Measurements from ENCODE around the gene MESP1.

The MESP1 gene

DNA sequence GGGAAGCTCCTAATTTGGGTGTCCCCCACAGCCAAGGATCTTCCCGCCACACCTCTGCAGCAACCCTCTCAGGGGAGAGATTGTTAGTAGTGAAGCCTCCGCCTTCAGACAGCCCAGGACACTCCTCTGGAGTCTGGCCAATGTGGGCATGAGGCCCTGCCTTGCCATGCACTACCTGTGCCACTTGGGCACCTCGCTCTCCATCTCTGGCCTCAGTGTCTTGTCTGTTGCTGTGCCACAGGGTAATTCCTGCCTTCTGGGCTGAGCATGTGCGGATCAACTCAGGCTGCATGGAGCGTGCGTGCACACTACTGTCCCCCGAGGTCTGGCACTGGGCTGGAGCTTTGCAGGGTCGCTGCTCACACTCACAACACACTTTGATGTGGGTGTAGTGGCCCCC is 7.9 kb upstream of the MESP1 start:
- no peak for DNase-seq (ENCODE audit: low read depth in 2 of 2)

DNA sequence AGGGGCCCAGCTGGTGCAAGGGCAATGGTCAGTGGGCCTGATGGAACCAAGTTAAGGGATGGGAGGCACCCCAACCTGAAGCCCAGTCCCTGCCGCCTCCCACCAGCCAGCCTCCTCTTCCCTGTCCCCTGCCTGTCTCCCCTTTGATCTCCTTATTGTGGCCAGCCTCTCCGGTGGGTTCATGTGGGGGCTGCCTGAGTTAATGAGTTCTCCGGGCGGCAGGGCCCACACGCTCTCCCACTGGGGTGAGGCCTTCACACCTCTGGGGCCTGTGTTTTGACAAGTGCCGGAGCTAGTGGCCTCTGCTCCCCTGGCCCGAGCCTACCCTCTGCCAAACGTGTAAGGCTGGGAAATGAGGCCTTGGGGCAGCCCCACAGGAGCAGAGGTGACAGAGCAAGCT is 7.2 kb upstream of the MESP1 start:
- no peak for DNase-seq (ENCODE audit: low read depth in 2 of 2)

DNA sequence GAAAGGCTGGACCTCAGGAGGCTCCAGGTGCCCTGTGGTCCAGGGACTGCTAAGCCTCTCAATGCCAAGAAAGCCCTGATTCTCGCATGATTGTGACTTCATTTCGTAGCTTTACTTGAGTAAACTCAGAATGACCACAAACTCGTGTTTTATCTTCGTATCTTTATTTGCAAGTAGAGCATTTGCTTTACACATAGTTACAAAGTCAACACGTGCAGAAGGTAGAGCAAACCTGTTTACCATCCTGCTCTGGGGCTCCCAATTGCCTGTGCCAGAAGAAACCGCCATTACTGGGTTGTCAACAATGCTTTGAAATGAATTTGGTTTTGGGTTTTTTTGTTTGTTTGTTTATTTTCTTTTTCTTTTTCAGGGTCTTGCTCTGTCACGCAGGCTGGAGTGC is 5.8 kb upstream of the MESP1 start:
- DNase-seq (ENCODE audit: low read depth in 2 of 2), result no peak

DNA sequence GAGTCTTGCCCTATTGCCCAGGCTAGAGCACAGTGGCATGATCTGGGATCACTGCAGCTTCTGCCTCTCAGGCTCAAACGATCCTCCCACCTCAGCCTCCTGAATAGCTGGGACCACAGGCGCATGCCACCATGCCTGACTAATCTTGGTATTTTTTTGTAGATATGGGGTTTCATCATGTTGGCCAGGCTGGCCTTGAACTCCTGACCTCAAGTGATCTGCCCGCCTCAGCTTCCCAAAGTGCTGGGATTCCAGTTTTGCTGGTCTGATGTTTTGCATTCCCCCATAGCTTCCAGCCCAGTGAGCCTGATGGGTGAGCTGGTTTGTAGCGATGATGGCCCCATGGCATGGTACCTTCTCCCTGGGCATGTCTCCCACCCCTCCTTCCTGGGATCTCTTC is 4.7 kb upstream of the MESP1 start:
- DNase-seq (ENCODE audit: low read depth in 2 of 2), result no peak

DNA sequence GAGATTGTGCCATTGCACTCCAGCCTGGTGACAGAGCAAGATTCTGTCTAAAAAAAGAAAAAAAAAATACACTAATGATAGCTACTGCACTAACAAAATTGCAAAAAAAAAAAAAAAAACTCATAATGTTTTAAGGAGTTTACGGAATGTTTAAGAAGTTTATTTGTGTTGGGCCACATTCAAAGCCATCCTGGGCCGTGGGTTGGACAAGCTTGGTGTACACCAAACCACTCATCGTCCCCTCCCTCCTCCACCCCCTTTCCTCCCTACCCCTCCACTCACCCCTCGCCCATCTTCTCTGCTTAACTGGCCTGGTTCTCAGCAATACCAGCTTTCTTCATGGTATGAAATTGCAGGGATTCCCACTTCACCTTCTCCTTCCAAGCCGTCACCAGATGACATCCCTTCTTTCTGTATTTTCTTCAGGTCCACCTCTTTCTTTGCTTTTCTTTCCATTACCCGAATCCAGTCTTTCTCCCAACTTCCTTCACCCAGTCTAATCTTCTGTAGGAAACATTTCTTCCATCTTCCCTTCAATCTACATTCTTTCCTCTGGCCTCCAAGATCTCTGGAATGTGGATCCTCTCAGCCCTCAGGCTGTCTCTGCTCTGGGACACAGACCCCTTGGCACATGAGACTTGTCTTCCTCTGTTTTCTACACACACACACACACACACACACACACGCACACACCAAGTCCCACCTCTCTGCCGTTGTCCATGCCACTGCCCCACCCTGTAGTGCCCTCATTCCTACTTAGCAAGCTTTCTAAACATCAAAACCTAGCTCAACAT is 3.5 kb upstream of the MESP1 start:
- no peak for DNase-seq (ENCODE audit: low read depth in 2 of 2)

DNA sequence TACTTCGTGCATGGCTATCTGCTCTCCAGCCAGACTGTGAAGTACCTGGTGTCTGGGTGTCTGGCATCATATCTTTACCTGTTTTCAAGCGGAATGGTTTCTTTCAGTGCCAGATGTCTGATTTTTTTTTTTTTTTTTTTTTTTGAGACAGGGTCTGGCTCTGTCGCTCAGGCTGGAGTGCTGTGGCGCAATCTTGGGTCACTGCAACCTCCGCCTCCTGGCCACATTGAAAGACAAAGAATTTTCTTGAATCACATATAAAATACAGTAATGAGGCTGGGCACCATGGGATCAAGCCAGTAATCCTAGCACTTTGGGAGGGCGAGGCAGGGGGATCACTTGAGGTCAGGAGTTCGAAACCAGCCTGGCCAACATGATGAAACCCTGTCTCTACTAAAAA is 2.8 kb upstream of the MESP1 start:
- no peak for DNase-seq (ENCODE audit: low read depth in 2 of 2)

DNA sequence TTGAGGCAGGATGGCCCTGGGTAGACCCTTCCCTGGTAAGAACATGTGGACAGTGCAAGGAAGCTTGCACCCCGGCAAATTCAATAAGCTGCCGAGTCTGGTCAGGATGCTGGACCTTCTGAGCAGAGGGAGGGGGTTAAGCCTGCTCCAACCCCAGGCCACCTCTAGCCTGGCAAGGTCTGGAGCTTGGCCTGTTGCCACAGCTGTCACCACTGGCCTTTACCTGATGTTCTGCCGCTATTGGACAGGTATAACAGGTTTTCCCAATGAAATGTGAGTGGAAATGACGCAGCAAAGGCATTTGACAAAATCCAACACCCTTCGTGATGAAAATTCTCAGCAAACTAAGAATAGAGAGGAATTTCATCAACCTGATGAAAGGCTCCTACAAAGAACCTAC is 699 bp upstream of the MESP1 start:
- no peak for DNase-seq (ENCODE audit: low read depth in 2 of 2)

DNA sequence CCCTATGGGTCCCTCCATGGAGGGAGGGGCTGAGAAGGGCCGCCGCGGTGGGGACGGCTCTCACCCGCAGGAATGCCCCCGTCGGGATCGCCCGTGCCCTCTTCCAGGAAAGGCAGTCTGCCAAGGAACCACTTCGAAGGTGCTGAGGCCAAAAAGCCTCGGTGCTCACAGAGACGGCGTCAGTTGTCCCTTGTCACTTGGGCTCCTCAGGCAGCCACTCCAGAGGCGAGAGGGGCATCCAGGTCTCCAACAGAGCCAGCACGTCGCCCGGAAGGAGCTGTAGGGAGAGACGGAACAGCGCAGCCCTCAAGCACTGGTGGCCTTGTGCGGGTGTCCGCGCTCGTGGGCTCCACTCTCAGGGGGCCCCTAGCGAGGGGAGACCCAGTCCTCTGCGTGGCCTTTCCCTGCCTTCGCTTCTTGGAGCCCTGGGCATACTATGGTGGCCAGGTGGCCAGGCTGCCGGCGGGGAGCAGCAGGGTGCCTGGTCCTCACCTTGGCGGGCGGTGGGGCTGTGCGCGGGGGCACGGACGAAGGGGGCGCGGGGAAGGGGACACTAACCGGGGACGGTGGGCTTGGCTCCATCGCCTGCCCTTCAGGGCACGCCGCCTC is 994 bp downstream of the MESP1 start:
- DNase-seq (ENCODE audit: low read depth in 2 of 2), result no peak

DNA sequence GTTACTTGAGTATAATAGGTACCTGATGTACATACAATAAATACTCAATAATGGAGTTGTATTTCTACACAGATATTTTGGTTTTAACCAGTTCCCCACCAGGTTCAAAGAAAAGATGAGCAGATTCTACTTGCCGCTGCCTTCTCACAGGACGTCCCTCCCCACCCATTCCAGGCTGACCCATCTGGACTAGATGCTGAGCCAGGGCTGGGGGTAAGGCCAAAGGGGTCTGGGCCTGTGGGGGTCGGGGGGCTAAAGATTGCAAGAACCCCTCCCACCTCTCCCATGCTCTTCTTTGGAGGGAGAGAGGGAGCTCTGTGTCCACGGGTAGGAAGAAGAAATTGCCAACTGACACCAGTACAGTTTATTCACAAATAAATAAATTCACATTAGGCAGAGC is 1.5 kb downstream of the MESP1 start:
- DNase-seq (ENCODE audit: low read depth in 2 of 2), result no peak

DNA sequence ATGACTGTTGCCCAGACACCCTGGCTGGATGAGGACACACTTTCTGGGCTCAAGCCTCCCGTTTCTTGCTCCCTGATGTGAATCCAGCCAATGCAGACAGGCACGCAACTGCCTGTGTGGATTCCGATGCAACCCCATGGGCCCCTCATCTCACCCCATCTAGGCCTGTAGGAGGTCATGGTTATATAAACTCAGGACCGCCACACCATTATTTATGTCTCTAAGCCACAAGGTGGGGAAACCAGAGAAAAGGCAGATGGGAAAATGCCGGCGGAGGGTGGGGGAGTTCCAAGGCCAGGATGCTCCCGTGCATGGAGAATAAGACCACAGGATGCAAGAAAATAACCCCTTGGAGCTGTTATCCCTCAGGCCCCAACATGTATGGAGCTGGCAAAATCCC is 2.0 kb downstream of the MESP1 start:
- no peak for DNase-seq (ENCODE audit: low read depth in 2 of 2)

DNA sequence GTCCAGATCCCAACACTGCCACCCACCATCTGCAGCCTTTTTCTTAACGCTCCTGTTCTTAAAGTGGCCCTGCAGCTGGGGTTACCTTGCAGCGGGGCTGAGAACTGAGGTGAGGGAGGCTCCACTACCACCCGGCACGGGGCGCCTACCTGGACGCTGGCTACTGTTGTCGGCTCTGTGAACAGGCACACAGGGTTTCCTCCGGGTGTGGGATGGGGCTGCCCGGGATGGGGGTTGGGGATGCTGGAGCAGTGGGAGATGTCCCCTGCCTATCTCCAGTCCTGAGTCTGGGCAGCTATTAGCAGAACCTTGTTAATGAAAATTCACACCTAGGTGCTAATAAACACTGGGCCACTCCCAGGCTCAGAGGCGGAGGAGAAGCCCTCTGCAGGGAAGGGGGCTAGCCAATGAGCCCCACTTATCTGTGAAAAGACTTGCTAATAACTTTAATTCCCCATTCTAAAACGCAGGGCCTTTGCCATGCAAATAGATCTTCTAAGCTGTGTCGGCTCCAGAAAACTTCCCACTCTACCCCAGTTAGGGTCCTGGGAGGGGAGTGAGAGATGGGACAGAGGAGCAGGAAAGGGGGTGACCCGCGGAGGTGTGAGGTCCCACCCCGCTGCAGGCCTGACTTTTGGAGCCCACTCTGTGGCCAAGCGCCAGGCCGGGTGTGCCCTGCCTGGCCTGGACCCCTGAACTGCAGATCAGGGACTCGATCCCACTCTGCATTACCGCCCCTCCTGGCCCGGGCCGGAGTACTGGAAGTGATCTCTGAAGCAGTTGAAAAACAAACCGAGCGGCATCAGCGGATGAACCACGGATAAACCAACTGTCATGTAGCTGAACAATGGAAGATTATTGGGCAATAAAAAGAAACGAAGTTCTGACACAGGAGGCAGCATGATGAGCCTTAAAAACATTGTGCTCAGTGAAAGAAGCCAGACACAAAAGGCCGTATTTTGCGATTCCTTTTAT is 3.1 kb downstream of the MESP1 start:
- DNase-seq (ENCODE audit: low read depth in 2 of 2), result no peak

DNA sequence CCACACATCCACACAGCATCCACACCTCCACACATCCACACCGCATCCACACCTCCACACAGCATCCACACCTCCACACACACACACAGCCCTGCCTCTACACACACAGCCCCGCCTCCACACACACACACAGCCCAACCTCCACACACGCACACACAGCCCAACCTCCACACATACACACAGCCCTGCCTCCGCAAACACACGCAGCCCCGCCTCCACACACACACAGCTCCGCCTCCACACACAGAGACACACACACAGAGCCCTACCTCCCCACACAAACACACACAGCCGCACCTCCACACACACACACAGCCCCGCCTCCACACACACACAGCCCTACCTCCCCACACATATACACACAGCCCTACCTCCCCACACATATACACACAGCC is 4.7 kb downstream of the MESP1 start:
- DNase-seq (ENCODE audit: low read depth in 2 of 2), result no peak

DNA sequence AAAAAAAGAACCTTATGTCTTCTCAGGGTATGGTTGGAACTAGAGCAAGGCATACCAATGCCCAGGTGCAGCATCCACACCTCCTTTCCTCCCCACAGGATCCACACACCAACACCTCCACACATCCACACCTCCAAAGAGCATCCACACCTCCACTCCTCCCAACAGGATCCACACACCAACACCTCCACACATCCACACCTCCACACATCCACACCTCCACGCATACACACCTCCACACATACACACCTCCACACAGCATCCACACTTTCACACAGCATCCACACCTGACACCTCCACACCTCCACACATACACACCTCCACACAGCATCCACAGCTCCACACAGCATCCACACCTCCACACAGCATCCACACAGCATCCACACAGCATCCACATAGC is 5.3 kb downstream of the MESP1 start:
- DNase-seq (ENCODE audit: low read depth in 2 of 2), result no peak

DNA sequence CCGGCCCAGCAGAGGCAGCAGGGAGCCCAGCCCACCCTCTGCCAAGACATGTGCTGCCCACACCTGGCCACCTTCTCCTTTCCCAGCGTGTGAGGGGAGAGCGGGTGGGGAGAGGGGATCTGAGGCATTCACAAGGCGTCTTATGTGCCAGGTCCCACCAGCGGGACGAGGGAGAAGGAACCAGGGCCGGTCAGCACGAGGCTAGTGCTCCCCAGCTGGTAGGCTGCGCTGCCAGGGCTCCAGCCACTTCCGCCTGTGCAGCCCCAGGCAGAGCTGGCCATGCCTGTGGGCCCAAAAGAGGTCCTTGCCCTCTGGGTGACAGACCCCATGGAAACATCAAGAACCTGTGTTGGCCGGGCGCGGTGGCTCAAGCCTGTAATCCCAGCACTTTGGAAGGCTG is 5.9 kb downstream of the MESP1 start:
- no peak for DNase-seq (ENCODE audit: low read depth in 2 of 2)

DNA sequence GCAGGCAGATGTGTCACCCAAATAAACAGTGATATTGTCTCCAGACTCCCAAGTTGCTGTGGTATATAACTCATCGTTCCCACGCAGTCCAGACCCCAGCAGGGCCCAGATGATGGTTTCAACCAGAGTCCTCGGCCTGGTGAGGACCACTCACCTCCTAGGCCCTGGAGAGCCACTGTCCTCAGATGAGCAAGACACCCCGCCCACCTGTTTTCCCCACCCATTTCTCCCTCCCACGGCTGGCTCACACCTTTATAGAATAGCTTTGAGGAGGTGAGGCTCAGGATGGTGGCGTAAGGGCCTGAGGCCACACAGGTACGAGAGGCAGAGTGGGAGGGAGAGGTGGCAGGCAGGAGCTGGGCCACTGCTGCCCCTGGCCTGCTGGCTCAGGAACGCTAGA is 7.5 kb downstream of the MESP1 start:
- no peak for DNase-seq (ENCODE audit: low read depth in 2 of 2)

DNA sequence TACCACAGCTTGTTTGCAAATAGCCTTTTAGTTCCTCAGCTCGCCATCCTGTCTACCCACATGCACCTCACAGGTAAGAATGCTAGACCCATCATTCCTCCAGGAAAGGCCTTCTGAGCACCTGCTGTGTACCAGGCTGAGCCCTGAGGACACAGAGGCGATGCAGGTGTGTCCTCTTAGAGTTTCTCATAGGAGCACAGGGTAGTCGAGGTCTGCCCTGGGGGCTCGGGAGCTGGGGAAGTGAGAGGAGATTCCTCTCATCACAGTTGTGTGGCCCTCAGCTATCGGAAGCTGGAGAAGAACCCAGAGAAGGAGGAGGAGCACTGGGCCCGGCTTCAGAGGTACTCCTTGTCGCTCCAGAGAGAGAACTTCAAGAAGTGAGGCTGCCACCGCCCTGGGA is 8.0 kb downstream of the MESP1 start:
- no peak for DNase-seq (ENCODE audit: low read depth in 2 of 2)

DNA sequence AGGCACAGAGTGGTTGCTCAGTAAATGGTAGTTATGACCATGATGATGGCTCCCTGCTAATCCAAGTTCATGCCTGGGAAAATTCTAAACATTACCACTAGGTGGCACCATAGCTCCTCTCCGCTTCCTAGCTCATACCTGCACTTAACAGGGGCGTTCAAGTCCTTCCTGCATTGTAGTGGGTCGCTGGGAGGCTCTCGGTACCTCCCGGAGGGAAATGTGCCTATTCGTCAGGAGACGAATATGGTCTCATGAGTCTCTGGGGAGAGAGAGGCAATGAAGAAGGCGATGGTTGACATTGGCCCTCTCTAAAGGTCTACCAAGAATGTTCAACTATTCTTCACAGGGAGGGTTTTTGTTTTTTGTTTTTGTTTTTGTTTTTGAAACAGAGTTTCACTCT is 10.9 kb downstream of the MESP1 start:
- DNase-seq (ENCODE audit: low read depth in 2 of 2), result no peak

DNA sequence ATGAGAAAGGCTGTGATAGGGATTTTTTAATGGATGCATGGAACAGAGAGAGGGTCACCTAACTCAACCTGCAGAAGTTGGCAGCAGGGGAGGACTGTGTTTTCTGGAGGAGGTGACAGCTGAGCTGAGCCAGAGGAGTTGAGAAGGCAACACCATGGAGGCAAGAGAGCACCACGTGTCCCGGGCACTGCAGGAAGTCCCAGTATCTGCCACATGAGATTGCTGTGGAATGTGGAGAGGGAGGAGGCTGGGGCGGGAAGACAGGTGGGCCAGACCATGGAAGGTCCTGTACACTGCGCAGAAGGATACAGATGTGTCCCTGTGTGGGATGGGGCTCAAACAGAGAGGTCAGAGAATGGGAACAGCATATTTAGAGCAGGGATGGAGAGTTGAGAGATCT is 15.3 kb downstream of the MESP1 start:
- DNase-seq (ENCODE audit: low read depth in 2 of 2), result no peak

DNA sequence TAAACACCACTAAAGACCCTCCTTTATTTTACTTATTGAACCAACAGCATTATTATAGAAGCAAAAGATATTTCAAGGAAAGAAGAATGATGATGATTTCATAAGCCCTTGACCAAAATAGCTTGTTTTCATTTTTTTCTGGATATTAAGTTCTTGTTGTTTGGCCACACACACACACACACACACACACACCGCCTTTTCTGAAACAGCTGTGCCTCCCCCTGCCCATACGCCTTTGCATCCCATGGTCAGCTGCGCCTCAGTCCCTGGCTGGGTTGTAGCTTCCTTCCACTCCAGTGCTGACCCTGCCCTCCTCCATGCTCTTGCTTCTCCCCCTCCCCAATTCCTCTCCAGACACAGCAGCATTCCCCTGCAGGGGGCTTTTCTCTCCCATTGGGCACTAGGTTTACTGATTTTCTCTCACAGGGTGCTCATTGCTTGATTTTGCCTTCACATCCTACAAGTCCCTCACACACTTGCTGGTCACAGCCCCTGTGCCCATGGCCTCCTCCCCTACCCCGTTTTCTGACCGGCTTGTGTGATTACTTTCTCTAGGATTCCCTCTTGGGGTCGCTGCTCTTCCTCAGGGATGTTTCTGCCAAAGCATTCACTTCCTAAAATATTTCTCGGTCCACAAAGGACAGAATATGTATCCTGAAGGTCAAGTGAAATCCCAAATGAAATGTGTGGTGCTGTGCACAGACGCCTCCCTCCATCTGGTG is 18.4 kb downstream of the MESP1 start:
- DNase-seq (ENCODE audit: low read depth in 2 of 2), result no peak

DNA sequence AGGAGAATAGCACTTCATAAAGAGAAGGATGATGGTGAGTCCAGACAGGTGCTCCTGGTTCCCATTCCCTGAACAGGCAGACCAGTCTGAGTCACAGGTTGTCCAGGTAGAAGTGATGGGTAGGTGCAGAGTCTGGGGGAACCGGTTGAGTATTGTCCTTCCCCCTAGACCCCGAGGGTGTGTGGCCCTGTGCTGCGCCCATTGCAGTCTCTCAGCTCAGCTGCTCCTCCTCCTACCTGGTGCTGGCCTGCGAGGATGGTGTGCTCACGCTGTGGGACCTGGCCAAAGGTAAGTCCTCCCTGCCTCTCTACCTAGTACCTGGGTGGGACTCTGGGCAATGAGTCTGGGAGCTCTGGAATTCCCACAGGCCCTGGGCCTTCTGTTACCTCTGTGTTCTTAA is 19.8 kb downstream of the MESP1 start:
- DNase-seq (ENCODE audit: low read depth in 2 of 2), result no peak

DNA sequence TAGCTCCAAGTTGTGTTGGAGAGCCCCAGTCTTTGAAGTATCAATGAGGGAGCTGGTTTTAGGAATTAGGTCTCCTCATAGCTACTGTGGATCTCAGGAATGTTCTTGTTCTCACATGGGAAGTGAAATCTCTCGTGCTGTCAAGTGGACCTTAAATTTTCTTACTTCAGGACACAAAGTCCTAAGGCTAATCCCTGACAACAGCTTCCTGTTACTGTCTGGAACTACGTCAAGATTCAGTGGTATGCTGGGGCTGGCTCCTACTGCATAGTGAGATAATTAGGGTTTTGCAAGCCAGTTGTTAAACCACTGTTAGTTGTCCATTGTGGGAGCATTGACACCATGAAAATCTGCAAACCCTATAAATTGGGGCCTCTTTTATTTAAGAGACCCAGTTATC is 22.8 kb downstream of the MESP1 start:
- DNase-seq (ENCODE audit: low read depth in 2 of 2), result no peak

DNA sequence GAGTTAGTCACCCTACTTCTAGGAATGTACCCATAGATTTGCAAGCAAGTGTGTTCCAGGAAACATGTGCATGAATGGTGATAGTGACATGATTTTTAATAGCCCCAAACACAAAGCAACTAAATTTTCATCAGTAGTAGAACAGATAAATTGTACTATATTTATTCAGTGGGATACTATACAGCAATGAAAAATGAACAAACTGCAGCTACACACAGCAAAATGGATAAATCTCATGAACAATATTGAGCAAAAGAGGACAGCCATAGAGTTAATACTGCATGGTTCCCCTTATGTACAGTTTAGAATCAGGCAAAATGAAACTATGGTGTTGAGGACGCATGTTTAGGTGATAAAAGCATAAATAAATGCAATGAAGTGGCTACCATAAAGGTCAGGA is 26.0 kb downstream of the MESP1 start:
- DNase-seq (ENCODE audit: low read depth in 2 of 2), result no peak

All from stimulated activated CD8-positive, alpha-beta memory T cell treated with anti-CD3 and anti-CD28 coated beads, Interleukin-2, amount 100 ng/mL, for 48 hours (primary cell).